Osteocyte (in vitro differentiated cells): ENCODE measurements around the gene MMP11. TPM values are rescaled to one million over a fixed set of nuclear protein-coding genes. Genes with fewer than 3 reads are reported as not detected.

Experiments used
- DNase-seq: peaks from one replicate; pipeline ENCODE4 v3.0.0; 2021; ENCODE audit warnings: mixed read lengths; ENCODE audit not compliant: unreplicated experiment; ENCODE audit errors: extremely low spot score
- H3K27ac Mint-ChIP-seq: one replicate; pipeline ENCODE4 v1.8.0; 2021; ENCODE audit warnings: mild to moderate bottlenecking, mixed read lengths; ENCODE audit not compliant: unreplicated experiment
- H3K27me3 Mint-ChIP-seq: one replicate; pipeline ENCODE4 v1.8.0; 2021; ENCODE audit warnings: mixed read lengths; ENCODE audit not compliant: unreplicated experiment
- H3K36me3 Mint-ChIP-seq: one replicate; pipeline ENCODE4 v1.8.0; 2021; ENCODE audit warnings: mixed read lengths; ENCODE audit not compliant: unreplicated experiment
- H3K4me1 Mint-ChIP-seq: one replicate; pipeline ENCODE4 v1.8.0; 2021; ENCODE audit warnings: mixed read lengths; ENCODE audit not compliant: unreplicated experiment
- H3K4me3 Mint-ChIP-seq: one replicate; pipeline ENCODE4 v1.8.0; 2021; ENCODE audit warnings: mild to moderate bottlenecking, moderate library complexity, mixed read lengths; ENCODE audit not compliant: unreplicated experiment
- H3K9me3 Mint-ChIP-seq: one replicate; pipeline ENCODE4 v1.8.0; 2021; ENCODE audit warnings: mixed read lengths; ENCODE audit not compliant: unreplicated experiment
- total RNA-seq: library from RNA; stranded (reverse); gene quantifications from 2 replicates; pipeline ENCODE4 v1.2.1, GENCODE V29; 2021
- TF ChIP-seq, protein P1 (sequence below): fragments of 200-600 bp; sonication (generic); IDR thresholded peaks from 2 replicates; pipeline ENCODE4 v1.5.0; 2021; ENCODE audit warnings: antibody characterized with exemption, mild to moderate bottlenecking, moderate library complexity

The MMP11 gene
- total RNA-seq, 1 donor from 2014 or later, result 72.5 TPM

DNA sequence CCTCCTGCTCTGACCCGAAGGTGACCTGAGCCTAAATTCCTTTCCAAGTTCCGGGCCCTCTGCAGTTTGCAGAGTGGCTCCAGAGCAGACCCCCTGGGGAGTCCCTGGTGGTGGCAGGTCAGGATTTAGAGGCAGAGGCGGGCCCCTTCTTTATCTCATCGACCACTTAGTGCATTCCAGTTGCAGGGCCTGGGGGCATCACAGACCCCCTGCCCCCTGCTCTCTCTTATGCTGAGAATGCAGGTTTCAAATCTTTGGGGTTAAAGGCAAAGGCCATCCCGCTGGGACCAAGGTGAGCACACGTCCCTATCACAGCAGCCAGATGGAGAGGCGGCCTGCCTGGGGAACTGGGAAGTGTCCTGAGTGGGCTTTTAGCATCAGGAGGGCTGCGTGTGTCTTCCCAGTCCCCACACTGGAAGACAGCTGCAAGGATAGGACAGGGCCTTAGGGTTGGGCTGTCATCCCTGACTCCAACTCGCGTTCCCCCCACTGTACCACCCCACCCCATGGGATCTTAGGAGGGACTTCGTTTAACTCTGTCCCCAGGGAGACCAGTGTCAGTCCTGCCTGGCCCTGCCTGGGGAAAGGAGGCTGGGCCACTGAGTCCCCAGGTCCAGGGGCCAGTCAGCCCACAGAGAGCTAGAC is 54.8 kb downstream of the MMP11 start:
- no peak for DNase-seq
- Mint-ChIP-seq H3K36me3 (peaks cover 44% of the 10 kb centered on the region), H3K27ac (peak overlapping the region; percentile 74)

DNA sequence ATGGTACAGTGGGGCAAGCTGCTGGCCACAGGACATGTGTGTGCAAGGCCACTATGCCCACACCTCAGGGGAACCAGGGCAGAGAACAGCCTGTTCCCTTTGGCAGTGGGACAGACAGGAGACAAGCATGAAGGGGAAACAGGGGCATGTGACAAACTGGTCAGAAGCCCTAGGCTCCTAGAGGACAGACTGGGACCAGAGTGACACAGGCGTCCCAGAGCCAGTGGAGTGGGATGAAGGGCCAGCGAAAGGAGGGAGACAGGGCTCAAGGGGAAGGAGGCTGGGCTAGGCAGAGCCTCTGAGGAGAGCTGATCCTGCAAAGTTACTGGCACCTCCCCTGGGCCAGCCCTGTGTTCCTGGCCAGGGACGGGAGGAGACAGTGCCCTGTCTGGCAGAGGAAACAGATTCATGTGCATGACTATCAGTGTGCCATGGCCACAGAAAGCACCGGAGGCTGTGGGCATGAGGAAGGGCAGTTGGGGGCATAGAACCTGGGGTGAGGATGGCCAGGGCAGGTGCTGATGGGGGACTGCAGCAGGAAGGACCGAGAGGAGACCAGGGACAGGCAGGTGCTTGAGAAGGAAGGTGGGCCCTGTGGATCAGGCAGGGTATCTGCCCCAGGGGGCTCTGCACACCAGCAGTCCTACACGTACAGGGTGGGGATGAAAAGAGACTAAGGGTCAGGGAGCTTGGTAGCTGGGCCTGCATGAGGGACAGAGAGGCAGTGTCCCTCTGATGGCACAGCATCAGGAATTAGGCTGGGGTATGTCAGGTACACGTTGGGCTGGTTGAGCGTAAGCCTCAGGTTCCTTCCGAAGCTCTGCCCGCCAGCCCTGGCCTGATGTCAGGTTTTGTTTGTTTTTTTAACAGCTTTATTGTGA is 56.4 kb downstream of the MMP11 start:
- TF ChIP-seq, protein P1, sequence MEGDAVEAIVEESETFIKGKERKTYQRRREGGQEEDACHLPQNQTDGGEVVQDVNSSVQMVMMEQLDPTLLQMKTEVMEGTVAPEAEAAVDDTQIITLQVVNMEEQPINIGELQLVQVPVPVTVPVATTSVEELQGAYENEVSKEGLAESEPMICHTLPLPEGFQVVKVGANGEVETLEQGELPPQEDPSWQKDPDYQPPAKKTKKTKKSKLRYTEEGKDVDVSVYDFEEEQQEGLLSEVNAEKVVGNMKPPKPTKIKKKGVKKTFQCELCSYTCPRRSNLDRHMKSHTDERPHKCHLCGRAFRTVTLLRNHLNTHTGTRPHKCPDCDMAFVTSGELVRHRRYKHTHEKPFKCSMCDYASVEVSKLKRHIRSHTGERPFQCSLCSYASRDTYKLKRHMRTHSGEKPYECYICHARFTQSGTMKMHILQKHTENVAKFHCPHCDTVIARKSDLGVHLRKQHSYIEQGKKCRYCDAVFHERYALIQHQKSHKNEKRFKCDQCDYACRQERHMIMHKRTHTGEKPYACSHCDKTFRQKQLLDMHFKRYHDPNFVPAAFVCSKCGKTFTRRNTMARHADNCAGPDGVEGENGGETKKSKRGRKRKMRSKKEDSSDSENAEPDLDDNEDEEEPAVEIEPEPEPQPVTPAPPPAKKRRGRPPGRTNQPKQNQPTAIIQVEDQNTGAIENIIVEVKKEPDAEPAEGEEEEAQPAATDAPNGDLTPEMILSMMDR, result no peak
- Mint-ChIP-seq H3K36me3 (peaks cover 36% of the 10 kb centered on the region), H3K4me3 (no peak overlapping the region), H3K27ac (peak overlapping the region; percentile 83), H3K9me3 (no peaks in the 10 kb centered on the region), H3K27me3 (no peaks in the 10 kb centered on the region), H3K4me1 (peaks cover 37% of the 10 kb centered on the region)
- DNase-seq, result no peak

More for the DNA sequence above, 54.8 kb downstream of the MMP11 start:
- H3K4me1 Mint-ChIP-seq, result peaks cover 51% of the 10 kb centered on the region
- no peak overlapping the region for H3K4me3 Mint-ChIP-seq
- no peaks in the 10 kb centered on the region for H3K27me3 Mint-ChIP-seq
- no peaks in the 10 kb centered on the region for H3K9me3 Mint-ChIP-seq
- TF ChIP-seq, protein P1, result no peak

DNA sequence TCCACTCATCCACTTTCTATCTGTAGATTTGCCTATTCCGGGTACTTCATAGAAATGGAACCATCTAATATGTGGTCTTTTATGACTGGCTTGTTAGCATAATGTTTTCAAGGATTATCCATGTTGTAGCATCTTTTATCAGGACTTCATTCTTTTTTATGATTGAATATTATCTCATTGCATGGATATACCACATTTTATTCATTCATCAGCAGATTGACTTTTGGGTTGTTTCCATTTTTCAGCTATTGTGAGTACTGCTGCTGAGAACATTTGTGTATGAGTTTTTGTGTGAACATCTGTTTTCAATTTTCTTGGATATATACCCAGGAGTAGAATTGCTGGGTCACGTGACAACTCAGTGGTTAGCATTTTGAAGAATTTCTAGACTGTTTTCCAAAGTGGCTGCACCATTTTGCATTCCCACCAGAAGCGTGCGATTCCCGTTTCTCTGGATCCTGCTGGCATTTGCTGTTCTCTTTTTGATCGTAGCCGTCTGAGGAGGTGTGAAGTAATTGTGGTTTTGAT is 57.3 kb downstream of the MMP11 start:
- Mint-ChIP-seq H3K4me3 (peak overlapping the region; percentile 31), H3K36me3 (peaks cover 34% of the 10 kb centered on the region), H3K27ac (peak overlapping the region; percentile 83), H3K9me3 (no peaks in the 10 kb centered on the region), H3K4me1 (peaks cover 36% of the 10 kb centered on the region), H3K27me3 (no peaks in the 10 kb centered on the region)
- no peak for DNase-seq
- TF ChIP-seq, protein P1, result no peak

DNA sequence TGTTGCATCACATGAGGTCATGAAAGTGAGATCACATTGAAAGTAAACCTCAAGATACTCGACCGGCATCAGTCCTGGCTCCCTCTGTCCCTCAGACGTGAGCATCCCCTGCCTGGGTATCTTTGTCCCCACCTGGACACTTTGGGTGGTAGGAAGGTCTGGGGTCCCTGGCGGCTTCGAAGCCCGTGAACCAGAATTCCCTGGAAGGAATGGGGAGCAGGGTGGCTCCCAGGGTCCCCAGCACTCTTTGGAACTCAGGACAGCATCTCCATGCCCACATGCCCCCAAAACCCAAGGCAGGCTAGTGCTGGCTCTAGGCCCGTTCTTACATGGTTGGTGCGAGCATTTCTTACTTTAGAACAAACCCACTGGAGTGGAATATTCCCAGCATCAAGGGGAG is 58.6 kb downstream of the MMP11 start:
- no peak for DNase-seq
- TF ChIP-seq, protein P1, result no peak
- peak overlapping the region; percentile 70 for H3K27ac Mint-ChIP-seq
- H3K36me3 Mint-ChIP-seq, result peaks cover 29% of the 10 kb centered on the region
- no peaks in the 10 kb centered on the region for H3K27me3 Mint-ChIP-seq
- peak overlapping the region; percentile 27 for H3K4me3 Mint-ChIP-seq
- H3K4me1 Mint-ChIP-seq, result peaks cover 30% of the 10 kb centered on the region
- no peaks in the 10 kb centered on the region for H3K9me3 Mint-ChIP-seq

DNA sequence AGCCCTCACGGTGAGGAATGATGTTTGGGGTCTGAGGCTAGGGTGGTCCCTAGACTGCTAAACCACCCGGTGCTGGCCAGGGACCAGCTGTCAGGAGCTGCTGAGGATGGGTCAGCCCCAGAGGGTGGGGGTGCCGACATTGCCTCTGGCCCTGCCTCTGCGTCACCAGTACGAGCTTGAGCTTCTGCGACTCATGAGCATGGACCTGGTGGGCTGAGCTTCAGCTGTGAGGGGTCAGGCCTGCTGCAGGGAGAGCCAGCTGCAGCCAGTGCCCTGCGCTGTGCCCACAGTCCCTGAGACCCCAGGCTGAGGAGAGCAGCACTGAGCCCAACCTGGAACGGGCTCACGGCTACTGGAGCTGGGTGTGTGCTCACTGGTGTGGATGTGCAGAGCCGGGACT is 59.1 kb downstream of the MMP11 start:
- TF ChIP-seq, protein P1, result no peak
- DNase-seq, result no peak
- no peaks in the 10 kb centered on the region for H3K9me3 Mint-ChIP-seq
- no peak overlapping the region for H3K4me3 Mint-ChIP-seq
- no peaks in the 10 kb centered on the region for H3K27me3 Mint-ChIP-seq
- no peak overlapping the region for H3K27ac Mint-ChIP-seq
- H3K36me3 Mint-ChIP-seq, result peaks cover 31% of the 10 kb centered on the region
- H3K4me1 Mint-ChIP-seq, result peaks cover 24% of the 10 kb centered on the region
